Cardiac fibroblast (primary cell): Measurements from ENCODE around the gene SMAD3.

Experiments
- DNase-seq, 2 donors: peaks; one replicate each; pipeline versions ENCODE4 v3.0.0 to v3.0.0-alpha.2; 2010; ENCODE audit warnings: low read depth in 2 of 2
- H3K4me3 ChIP-seq, 2 donors: replicated peaks in 1 of 2; 1 replicate in 1 of 2; 2 replicates in 1 of 2; pipeline ENCODE4 v1.5.1; 2011; ENCODE audit warnings: low read depth in 2 of 2, low read length in 2 of 2, mild to moderate bottlenecking in 2 of 2, moderate library complexity in 1 of 2
- CTCF ChIP-seq: IDR thresholded peaks from one replicate; pipeline ENCODE4 v1.5.1; 2011; ENCODE audit warnings: low read depth, mild to moderate bottlenecking, low read length, inconsistent platforms

The SMAD3 gene

GRCh38 chr15:67042551-67043142, 22.8 kb upstream of the SMAD3 start:
- no peak overlapping the region for H3K4me3 ChIP-seq
- peak in 1 of 2 donors; percentile 26 for DNase-seq
- no peak for TF ChIP-seq CTCF

GRCh38 chr15:67043939-67044771, 21.2 kb upstream of the SMAD3 start:
- DNase-seq: peak; percentile 73 to 95
- no peak overlapping the region for H3K4me3 ChIP-seq
- TF ChIP-seq CTCF: no peak

DNA sequence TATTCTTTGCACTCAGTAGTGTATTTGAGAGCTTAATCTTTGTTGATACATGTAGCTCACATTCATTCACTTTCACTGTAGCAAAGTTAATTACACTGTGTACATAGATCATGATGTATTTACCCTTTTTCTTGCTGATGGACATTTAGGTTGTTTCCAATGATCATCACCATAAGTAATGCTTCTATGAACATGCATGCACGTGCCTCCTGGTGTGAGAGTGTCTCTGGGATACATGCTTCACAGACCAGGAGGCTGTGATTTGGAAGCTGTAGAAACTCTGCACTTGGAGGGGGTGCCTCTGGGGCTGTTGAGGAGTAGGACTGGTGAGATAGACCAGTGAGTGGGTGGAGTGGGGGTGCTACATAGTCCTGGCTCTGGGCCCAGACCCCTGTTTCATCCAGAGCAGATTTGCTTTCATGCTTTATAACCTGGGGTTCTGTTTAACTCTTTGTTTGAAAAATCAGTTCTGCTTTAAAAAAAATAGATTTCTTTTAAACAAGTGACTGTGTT, 18.2 kb upstream of the SMAD3 start:
- no peak for TF ChIP-seq CTCF
- no peak for DNase-seq
- H3K4me3 ChIP-seq: no peak overlapping the region

- H3K4me3 ChIP-seq: no peak overlapping the region
- DNase-seq: peak; percentile 87 to 92
- no peak for TF ChIP-seq CTCF
These were observed 16.8 kb upstream of the SMAD3 start for GRCh38 chr15:67048281-67049279.

GRCh38 chr15:67049351-67050044, 15.9 kb upstream of the SMAD3 start:
- peak; percentile 68 to 82 for DNase-seq
- no peak for TF ChIP-seq CTCF
- H3K4me3 ChIP-seq: no peak overlapping the region

DNA sequence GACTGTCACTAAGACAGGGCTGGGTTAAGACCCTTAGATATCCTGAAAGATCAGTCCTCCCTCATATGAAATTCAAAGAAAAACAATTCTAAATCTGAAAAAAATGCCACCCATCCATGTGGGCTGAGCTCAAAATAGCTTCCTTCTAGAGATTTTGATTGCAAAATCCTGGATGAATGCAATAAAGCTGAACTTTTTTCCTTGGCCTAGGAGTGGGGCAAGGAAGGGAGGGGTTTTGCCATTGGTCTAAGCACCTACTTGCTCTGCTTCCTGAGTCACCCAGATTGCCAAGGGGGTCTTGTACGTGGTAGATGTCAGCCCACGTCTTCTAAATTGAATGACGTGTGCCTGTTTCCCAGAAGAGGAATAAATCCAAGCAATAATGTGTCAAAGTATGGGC, 15.3 kb upstream of the SMAD3 start:
- peak; percentile 68 to 80 for DNase-seq
- no peak overlapping the region for H3K4me3 ChIP-seq
- TF ChIP-seq CTCF: no peak
